ENCODE results near the gene IL2RA. TPM values are rescaled to one million over a fixed set of nuclear protein-coding genes. Genes with fewer than 3 reads are reported as not detected.
"Not testable (repeated sequence)": the region's sequence is repeated elsewhere in the genome, so short reads cannot be mapped to it uniquely, and the experiment has no call there.

The IL2RA gene
- total RNA-seq, 1 experiment from 2014 or later = not detected

DNA sequence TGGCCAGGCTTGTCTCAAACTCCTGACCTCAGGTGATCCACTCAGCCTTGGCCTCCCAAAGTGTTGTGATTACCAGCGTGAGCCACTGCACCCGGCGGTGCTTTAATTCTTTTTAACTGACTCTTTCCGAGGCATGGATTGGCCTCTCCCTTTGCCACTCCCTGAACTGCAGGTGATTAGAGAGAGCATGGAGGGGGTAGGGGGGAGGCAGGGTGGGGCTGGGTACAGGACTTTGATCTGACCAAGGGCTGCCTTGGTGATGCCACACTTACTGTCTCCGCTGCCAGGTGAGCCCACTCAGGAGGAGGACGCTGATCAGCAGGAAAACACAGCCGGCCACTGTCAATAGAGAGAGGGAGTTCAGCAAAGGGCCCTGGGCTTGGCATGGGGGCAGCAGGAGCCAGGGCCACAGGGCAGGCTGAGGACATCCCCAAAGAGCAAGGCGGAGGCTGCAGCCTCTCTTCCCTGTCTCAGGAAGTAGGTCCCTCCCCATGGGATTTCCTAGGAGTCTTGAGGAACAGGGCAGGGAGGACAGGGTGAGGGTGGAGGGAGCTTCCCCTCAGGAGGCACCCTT lies 44.3 kb downstream of the IL2RA start:
- DNase-seq (ENCODE audit: low read depth) = no peak

GRCh38 chr10:6014241-6014761 lies 47.9 kb downstream of the IL2RA start:
- DNase-seq (ENCODE audit: low read depth) = peak; percentile 29

- DNase-seq (ENCODE audit: low read depth) = no peak
Measured at GRCh38 chr10:6013413-6014192, 48.6 kb downstream of the IL2RA start.

DNA sequence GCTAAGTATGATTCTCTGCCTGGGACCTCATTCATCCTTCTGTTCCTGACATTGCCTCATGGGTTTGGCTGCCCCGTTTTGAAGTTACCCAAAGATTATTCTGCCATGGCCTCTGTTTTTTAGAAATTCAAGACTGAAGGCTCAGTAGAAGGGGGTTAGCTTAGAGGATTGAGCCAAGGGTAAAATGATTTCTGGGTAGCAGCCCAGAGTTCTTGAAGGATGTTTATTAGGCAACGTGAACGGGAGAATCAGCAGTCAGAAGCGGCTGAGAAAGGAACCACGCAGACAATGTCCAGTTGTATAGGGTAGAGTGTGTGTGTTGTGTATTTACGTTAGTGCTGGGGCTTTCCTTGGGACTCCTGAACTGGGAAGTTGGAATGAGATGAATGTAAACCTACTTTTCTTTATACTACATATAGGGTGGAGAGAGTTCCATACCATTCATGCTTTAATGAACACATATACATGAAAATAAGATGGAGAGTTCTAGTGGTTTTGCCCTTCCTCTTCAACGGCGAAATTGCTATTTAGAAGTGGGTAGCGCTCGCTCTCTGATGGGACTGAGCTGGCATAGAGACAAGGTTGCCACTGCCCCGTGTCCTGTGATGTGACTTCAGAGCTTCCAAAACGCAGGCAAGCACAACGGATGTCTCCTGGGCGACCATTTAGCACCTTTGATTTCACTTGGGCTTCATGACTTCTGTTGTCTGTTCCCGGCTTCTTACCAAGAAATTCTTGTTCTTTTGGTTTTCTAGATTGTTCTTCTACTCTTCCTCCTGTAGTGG lies 49.9 kb downstream of the IL2RA start:
- no peak for DNase-seq (ENCODE audit: low read depth)

GRCh38 chr10:6011558-6011957 lies 50.6 kb downstream of the IL2RA start:
- no peak for DNase-seq (ENCODE audit: low read depth)

GRCh38 chr10:6010569-6010968 lies 51.6 kb downstream of the IL2RA start:
- no peak for DNase-seq (ENCODE audit: low read depth)

DNA sequence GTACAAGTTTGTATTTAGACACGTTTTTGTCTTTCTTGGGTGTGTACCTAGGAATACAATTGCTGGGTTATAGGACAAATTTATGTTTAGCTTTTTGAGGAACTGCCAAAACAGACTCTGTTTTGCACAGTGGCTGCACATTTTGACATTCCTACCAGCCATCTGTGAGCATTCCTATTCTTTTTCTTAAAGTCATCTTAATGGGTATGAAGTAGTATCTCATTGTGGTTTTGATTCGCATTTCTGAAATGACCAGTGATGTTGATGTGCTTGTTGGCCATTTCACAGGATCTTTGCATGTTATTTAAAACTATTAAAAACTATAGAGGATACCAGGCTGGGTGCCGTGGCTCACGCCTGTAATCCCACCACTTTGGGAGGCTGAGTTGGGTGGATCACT lies 52.2 kb downstream of the IL2RA start:
- DNase-seq (ENCODE audit: low read depth) = no peak

- no peak for DNase-seq (ENCODE audit: low read depth)
Measured at GRCh38 chr10:6009150-6009549, 53.0 kb downstream of the IL2RA start.

- DNase-seq (ENCODE audit: low read depth) = no peak
Measured at GRCh38 chr10:6008497-6009142, 53.5 kb downstream of the IL2RA start.

- DNase-seq (ENCODE audit: low read depth) = no peak
Measured at GRCh38 chr10:6006991-6007390, 55.2 kb downstream of the IL2RA start.

DNA sequence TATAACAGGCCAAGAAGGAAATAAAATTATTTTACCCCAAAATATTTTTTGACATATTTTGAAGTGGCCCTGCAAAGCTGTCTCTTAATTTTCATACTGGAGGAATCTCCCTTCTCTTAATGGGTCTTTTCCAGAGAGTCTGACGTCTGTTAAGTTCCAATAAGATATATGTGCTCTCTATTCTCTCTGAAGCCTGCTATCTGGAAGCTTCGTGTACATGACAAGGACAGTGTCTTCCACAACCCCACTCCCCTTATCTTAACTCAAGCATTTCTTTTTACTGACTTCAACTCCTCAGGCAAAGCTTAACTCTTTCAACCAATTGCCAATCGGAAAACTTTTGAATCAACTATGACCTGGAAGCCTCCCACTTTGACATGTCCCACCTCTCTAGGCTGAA lies 55.6 kb downstream of the IL2RA start:
- no peak for DNase-seq (ENCODE audit: low read depth)

GRCh38 chr10:6005856-6006395 lies 56.2 kb downstream of the IL2RA start:
- DNase-seq (ENCODE audit: low read depth) = no peak

- not testable (repeated sequence) for DNase-seq (ENCODE audit: low read depth)
Measured at GRCh38 chr10:6005161-6005804, 56.9 kb downstream of the IL2RA start.

GRCh38 chr10:6002809-6003510 lies 59.2 kb downstream of the IL2RA start:
- DNase-seq (ENCODE audit: low read depth) = no peak

DNA sequence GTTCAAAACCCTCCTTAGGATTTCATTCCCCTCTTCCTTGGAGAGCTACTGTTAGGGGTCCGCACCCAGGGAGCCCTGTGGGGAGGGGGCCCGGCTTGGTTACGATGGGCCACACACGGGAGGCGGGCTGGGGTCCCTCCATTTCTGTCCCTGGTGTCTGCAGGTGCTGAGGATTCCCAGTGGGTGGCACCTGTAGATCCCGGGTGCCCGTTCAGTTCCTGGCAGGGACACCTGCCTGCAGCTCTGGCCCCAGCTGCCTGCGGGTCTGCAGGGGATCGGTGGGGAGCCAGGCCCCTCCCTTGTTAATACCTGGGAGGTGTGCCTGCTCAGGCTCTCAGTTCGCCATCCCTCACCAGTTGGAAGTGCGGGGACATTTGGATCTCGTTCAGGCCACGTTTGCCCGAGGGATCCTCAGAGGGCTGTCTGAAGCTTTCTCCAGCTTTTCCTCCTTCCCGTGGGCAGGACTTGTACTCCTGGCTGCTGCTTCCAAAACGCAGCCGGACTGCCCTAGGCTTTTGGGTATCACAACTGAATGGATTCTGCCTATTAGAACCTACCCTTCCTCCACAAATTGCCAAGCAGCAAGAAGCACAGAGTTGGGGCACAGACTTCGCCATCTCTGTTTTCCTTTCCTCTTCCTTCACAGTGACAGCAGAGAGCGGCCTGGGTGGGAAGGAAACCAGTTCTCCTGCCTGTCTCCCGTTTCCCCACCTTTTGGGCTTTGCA lies 62.6 kb downstream of the IL2RA start:
- no peak for DNase-seq (ENCODE audit: low read depth)

DNA sequence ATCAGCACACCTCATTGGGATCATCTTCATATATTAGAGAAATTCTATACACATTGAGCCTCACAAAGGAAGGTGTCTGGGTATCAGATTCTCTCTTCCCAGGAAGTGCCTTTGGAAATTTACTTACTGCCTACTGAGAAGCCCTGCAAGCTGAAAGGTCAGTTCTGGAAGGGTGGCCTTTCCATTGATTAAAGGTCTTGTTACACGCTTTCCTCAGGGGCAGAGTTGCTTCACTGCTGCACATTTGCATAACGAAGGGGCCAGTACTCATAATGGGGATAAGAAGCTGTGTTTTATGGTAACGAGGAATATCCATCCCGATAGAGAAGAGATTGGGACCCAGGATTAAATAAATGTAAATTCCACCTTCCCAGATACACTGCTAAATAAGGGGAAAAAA lies 65.5 kb downstream of the IL2RA start:
- no peak for DNase-seq (ENCODE audit: low read depth)

- DNase-seq (ENCODE audit: low read depth) = no peak
Measured at GRCh38 chr10:5992398-5992797, 69.8 kb downstream of the IL2RA start.

DNA sequence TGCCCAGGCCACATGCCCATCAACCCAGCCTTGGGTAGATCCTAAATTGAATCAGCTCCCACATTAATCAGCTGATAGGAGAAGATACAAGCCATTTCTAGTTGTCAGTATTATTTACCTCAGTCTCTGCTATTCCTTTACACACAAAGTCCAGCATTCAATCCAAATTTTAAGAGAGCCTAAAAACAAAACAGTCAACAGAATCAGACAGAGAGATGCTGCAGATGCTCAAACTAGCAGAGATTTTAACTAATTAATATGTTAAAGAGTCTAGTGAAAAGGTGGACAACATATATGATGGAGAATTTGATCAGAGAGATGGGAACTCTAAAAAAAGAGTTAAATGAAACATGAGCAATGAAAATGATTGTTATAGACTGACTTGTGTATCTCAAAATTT lies 70.5 kb downstream of the IL2RA start:
- DNase-seq (ENCODE audit: low read depth) = no peak

GRCh38 chr10:5989756-5990155 lies 72.4 kb downstream of the IL2RA start:
- no peak for DNase-seq (ENCODE audit: low read depth)

All from LHCN-M2 (cell line).